Sigmoid colon (tissue), 4 donors: ENCODE data around the gene SORCS1.

Experiments used
- CTCF ChIP-seq, 4 experiments: fragments of 450-650 bp in 3 of 4; fragments of 200-600 bp in 1 of 4; IDR thresholded peaks; one replicate each; pipeline ENCODE4 v1.5.1; 2016 to 2019; ENCODE audit warnings: antibody characterized with exemption in 4 of 4, mild to moderate bottlenecking in 3 of 4, moderate library complexity in 2 of 4
- EP300 ChIP-seq, 4 donors: sonication (generic); formaldehyde crosslinking; IDR thresholded peaks; one replicate each; pipeline ENCODE4 v1.6.1; 2017; ENCODE audit warnings: antibody characterized with exemption in 4 of 4
- POLR2A ChIP-seq, 2 donors: fragments of 450-650 bp; IDR thresholded peaks; one replicate each; pipeline ENCODE4 v1.6.1; 2016; ENCODE audit warnings: antibody characterized with exemption in 2 of 2, mild to moderate bottlenecking in 2 of 2, moderate library complexity in 2 of 2
- POLR2AphosphoS5 ChIP-seq, 4 donors: sonication (generic); formaldehyde crosslinking; IDR thresholded peaks; one replicate each; pipeline ENCODE4 v1.6.1; 2017; ENCODE audit warnings: antibody characterized with exemption in 4 of 4

- TF ChIP-seq CTCF (IDR thresholded peaks at IDR 0.05) (no peak), POLR2AphosphoS5 (IDR thresholded peaks at IDR 0.05) (no peak), POLR2A (IDR thresholded peaks at IDR 0.05) (no peak), EP300 (IDR thresholded peaks at IDR 0.05) (no peak)
Measured at GRCh38 chr10:106952033-106952432, 212.5 kb downstream of the SORCS1 start.
